Measurements from ENCODE around the gene C1orf226. TPM values are rescaled to one million over a fixed set of nuclear protein-coding genes. Genes with fewer than 3 reads are reported as not detected.
"Not testable (repeated sequence)": the region's sequence is repeated elsewhere in the genome, so short reads cannot be mapped to it uniquely, and the experiment has no call there.

Gene C1orf226
- total RNA-seq, 1 donor from 2014 or later: 2.7 TPM

- H3K4me1 Mint-ChIP-seq (ENCODE audit: unreplicated experiment): no peaks in the 10 kb centered on the region
- TF ChIP-seq, protein P1, sequence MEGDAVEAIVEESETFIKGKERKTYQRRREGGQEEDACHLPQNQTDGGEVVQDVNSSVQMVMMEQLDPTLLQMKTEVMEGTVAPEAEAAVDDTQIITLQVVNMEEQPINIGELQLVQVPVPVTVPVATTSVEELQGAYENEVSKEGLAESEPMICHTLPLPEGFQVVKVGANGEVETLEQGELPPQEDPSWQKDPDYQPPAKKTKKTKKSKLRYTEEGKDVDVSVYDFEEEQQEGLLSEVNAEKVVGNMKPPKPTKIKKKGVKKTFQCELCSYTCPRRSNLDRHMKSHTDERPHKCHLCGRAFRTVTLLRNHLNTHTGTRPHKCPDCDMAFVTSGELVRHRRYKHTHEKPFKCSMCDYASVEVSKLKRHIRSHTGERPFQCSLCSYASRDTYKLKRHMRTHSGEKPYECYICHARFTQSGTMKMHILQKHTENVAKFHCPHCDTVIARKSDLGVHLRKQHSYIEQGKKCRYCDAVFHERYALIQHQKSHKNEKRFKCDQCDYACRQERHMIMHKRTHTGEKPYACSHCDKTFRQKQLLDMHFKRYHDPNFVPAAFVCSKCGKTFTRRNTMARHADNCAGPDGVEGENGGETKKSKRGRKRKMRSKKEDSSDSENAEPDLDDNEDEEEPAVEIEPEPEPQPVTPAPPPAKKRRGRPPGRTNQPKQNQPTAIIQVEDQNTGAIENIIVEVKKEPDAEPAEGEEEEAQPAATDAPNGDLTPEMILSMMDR (IDR thresholded peaks at IDR 0.05): no peak
- H3K27me3 Mint-ChIP-seq (ENCODE audit: unreplicated experiment): peaks cover 4% of the 10 kb centered on the region
- H3K9me3 Mint-ChIP-seq (ENCODE audit: unreplicated experiment): peaks cover 7% of the 10 kb centered on the region
- H3K4me3 Mint-ChIP-seq (ENCODE audit: unreplicated experiment): no peak overlapping the region
- no peak for DNase-seq (ENCODE audit: extremely low spot score, unreplicated experiment)
- no peaks in the 10 kb centered on the region for H3K36me3 Mint-ChIP-seq (ENCODE audit: unreplicated experiment)
- H3K27ac Mint-ChIP-seq (ENCODE audit: unreplicated experiment): no peak overlapping the region
These were observed 36.1 kb downstream of the C1orf226 start for GRCh38 chr1:162417650-162418049.

- H3K4me3 Mint-ChIP-seq (ENCODE audit: unreplicated experiment); H3K27ac Mint-ChIP-seq (ENCODE audit: unreplicated experiment); H3K36me3 Mint-ChIP-seq (ENCODE audit: unreplicated experiment); DNase-seq (ENCODE audit: extremely low spot score, unreplicated experiment); H3K4me1 Mint-ChIP-seq (ENCODE audit: unreplicated experiment); H3K27me3 Mint-ChIP-seq (ENCODE audit: unreplicated experiment): not testable (repeated sequence)
- H3K9me3 Mint-ChIP-seq (ENCODE audit: unreplicated experiment): peaks cover 13% of the 10 kb centered on the region
These were observed 37.1 kb downstream of the C1orf226 start for GRCh38 chr1:162418584-162418983.

DNA sequence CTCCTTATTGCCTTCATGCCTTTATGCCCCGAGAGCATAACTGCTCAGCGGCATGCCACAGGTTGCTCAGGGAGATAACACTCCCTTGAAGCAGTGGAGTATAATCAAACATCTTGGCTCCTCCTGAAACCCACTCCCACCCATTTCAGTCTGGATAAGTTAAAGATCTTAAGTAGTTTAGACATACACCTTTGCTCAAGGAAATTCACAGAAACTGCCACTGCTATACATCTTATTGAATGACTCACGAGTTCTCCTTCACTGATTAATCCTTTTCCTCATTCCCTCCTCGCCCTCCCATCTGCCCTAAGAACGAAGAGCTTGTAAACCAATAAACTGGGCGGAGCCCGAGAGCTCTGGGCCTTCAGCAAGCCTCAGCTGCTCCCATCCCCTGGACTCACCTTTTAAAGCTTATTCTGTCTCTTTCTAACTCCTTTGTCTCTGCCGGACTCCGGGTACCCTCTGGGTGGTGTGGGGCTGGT is 38.0 kb downstream of the C1orf226 start:
- not testable (repeated sequence) for H3K4me1 Mint-ChIP-seq (ENCODE audit: unreplicated experiment); H3K27me3 Mint-ChIP-seq (ENCODE audit: unreplicated experiment); DNase-seq (ENCODE audit: extremely low spot score, unreplicated experiment); H3K36me3 Mint-ChIP-seq (ENCODE audit: unreplicated experiment); H3K4me3 Mint-ChIP-seq (ENCODE audit: unreplicated experiment); H3K27ac Mint-ChIP-seq (ENCODE audit: unreplicated experiment)
- peaks cover 17% of the 10 kb centered on the region for H3K9me3 Mint-ChIP-seq (ENCODE audit: unreplicated experiment)

- TF ChIP-seq, protein P1 (IDR thresholded peaks at IDR 0.05): no peak
- no peak overlapping the region for H3K4me3 Mint-ChIP-seq (ENCODE audit: unreplicated experiment)
- H3K4me1 Mint-ChIP-seq (ENCODE audit: unreplicated experiment): no peaks in the 10 kb centered on the region
- no peak for DNase-seq (ENCODE audit: extremely low spot score, unreplicated experiment)
- peaks cover 2% of the 10 kb centered on the region for H3K27me3 Mint-ChIP-seq (ENCODE audit: unreplicated experiment)
- no peaks in the 10 kb centered on the region for H3K36me3 Mint-ChIP-seq (ENCODE audit: unreplicated experiment)
- H3K27ac Mint-ChIP-seq (ENCODE audit: unreplicated experiment): no peak overlapping the region
- peaks cover 16% of the 10 kb centered on the region for H3K9me3 Mint-ChIP-seq (ENCODE audit: unreplicated experiment)
These were observed 38.6 kb downstream of the C1orf226 start for GRCh38 chr1:162420120-162420519.

DNA sequence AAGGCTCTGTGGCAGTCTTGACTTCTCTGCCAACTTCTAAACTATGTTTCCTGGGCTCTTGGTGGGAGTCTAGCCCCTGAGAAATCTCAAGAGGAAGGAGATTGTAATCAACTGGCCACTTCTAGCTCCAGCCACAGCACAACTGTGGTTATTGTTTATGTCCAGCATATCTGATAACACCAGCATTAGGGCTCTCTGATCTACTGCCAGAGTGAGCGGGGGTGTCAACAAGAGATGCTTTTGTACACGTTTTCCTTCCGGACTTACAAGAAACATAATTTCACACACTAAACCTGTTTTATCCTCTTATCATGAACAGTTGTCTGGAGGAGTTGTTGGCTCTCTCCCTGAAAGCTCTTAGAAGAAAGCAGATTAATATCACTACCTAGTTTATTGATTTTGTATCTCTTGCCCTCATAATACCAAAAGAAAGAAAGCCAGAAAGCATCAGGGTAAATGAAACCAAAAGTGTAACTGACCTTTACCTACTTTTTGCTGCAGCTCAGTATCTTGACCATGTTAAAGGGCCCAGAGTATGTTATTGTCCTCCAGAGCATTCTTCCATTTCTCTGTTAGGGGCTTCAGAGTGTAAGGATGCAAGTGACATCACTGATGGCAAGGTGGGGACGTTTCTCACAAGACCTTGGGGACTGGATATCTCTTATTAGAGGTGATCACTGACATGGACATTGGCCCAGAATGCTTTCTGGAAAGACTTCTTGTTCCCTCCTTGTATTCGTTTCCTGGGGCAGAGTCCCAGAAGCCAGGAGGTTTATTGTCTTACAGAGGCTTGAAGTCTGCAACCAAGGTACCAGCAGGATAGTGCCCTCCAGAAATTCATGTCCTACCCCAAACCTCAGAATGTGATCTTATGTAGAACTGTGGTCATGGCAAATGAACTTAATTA is 40.0 kb downstream of the C1orf226 start:
- H3K4me3 Mint-ChIP-seq (ENCODE audit: unreplicated experiment): no peak overlapping the region
- no peaks in the 10 kb centered on the region for H3K4me1 Mint-ChIP-seq (ENCODE audit: unreplicated experiment)
- H3K27me3 Mint-ChIP-seq (ENCODE audit: unreplicated experiment): peaks cover 3% of the 10 kb centered on the region
- H3K36me3 Mint-ChIP-seq (ENCODE audit: unreplicated experiment): no peaks in the 10 kb centered on the region
- no peak for DNase-seq (ENCODE audit: extremely low spot score, unreplicated experiment)
- no peak overlapping the region for H3K27ac Mint-ChIP-seq (ENCODE audit: unreplicated experiment)
- TF ChIP-seq, protein P1 (IDR thresholded peaks at IDR 0.05): no peak
- H3K9me3 Mint-ChIP-seq (ENCODE audit: unreplicated experiment): peaks cover 10% of the 10 kb centered on the region

DNA sequence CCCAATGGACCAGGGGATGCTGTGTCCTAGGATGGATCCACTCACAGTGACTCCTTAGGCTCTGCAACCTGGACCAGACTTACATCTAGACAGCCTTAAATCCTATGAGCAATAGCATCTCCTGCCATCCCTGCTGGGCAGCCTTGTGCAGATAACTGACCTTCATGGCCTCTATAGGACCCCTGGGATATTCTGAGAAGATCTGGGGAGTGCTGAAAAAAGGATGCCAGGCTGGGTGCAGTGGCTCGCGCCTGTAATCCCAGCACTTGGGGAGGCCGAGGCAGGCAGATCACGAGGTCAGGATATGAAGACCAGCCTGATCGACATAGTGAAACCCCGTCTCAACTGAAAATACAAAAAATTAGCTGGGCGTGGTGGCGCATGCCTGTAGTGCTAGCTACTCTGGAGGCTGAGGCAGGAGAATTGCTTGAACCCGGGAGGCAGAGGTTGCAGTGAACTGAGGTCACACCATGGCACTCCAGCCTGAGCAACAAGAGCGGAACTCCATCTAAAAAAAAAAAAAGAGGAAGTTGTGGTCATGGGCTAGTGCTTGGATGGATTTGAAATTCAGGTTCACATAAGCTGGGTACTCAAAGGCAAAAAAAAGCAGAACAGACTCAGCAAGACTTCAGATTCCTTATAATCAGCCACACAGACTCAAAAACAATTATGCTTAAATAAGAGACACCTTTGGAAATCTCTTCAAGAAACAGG is 41.3 kb downstream of the C1orf226 start:
- peaks cover 10% of the 10 kb centered on the region for H3K9me3 Mint-ChIP-seq (ENCODE audit: unreplicated experiment)
- H3K27me3 Mint-ChIP-seq (ENCODE audit: unreplicated experiment): peaks cover 3% of the 10 kb centered on the region
- no peak for DNase-seq (ENCODE audit: extremely low spot score, unreplicated experiment)
- TF ChIP-seq, protein P1 (IDR thresholded peaks at IDR 0.05): no peak
- no peak overlapping the region for H3K27ac Mint-ChIP-seq (ENCODE audit: unreplicated experiment)
- no peaks in the 10 kb centered on the region for H3K4me1 Mint-ChIP-seq (ENCODE audit: unreplicated experiment)
- H3K36me3 Mint-ChIP-seq (ENCODE audit: unreplicated experiment): no peaks in the 10 kb centered on the region
- H3K4me3 Mint-ChIP-seq (ENCODE audit: unreplicated experiment): no peak overlapping the region

Data from osteocyte (in vitro differentiated cells).